CD4-positive, alpha-beta T cell (primary cell): Measurements from ENCODE around the gene PRKN. TPM values are rescaled to one million over a fixed set of nuclear protein-coding genes. Genes with fewer than 3 reads are reported as not detected.

Source experiments
- ATAC-seq: fragments of 200-7000 bp; cut with Tn5 transposase; one replicate; pipeline ENCODE4 v1.10.0; 2022; ENCODE audit warnings: mild to moderate bottlenecking; ENCODE audit not compliant: poor library complexity
- CTCF ChIA-PET: fragments of 350-600 bp; sonication (Branson Sonifier 250); formaldehyde crosslinking; loops from one replicate; lab custom pipeline; 2021; ENCODE audit warnings: antibody characterized with exemption, inconsistent platforms; lab: Charles Lee
- POLR2A ChIA-PET: fragments of 350-600 bp; sonication (Branson Sonifier 250); formaldehyde crosslinking; loops from one replicate; lab custom pipeline; 2021; ENCODE audit warnings: antibody characterized with exemption, inconsistent platforms; lab: Charles Lee
- DNase-seq, 14 experiments: peaks; one replicate each; pipeline ENCODE4 v3.0.0-alpha.2; 2013 to 2020; ENCODE audit warnings: mixed read lengths in 2 of 14
- H3K27ac ChIP-seq, 2 donors: one replicate each; pipeline versions ENCODE4 v1.5.1 to v1.7.0; 2013; ENCODE audit warnings: low read length in 2 of 2, low read depth in 1 of 2, mild to moderate bottlenecking in 1 of 2
- H3K27me3 ChIP-seq, 2 experiments: 1 replicate in 1 of 2; 2 replicates in 1 of 2; pipeline versions ENCODE4 v1.6.1 to v1.7.0; 2013; ENCODE audit warnings: low read length in 2 of 2, control low read depth in 1 of 2, mild to moderate bottlenecking in 1 of 2, moderate library complexity in 1 of 2; ENCODE audit not compliant: insufficient read depth in 2 of 2, control insufficient read depth in 1 of 2
- H3K36me3 ChIP-seq: one replicate; pipeline ENCODE4 v1.6.1; 2013; ENCODE audit warnings: low read length, control low read depth; ENCODE audit not compliant: insufficient read depth
- H3K4me1 ChIP-seq: one replicate; pipeline ENCODE4 v1.6.1; 2013; ENCODE audit warnings: low read length, control low read depth; ENCODE audit not compliant: insufficient read depth
- H3K4me3 ChIP-seq: one replicate; pipeline ENCODE4 v1.5.1; 2013; ENCODE audit warnings: mild to moderate bottlenecking, low read length, moderate library complexity
- H3K9me3 ChIP-seq, 2 experiments: 1 replicate in 1 of 2; 2 replicates in 1 of 2; pipeline versions ENCODE4 v1.6.1 to v1.7.0; 2013; ENCODE audit warnings: low read length in 2 of 2, mild to moderate bottlenecking in 2 of 2, control low read depth in 1 of 2, moderate library complexity in 1 of 2; ENCODE audit not compliant: control insufficient read depth in 1 of 2, insufficient read depth in 1 of 2
- H3K27ac Mint-ChIP-seq: one replicate; pipeline ENCODE4 v1.8.0; 2020; ENCODE audit warnings: mixed read lengths
- H3K27me3 Mint-ChIP-seq: one replicate; pipeline ENCODE4 v1.8.0; 2021; ENCODE audit warnings: mixed read lengths
- H3K36me3 Mint-ChIP-seq: one replicate; pipeline ENCODE4 v1.8.0; 2021; ENCODE audit warnings: low read depth, mixed read lengths
- H3K4me1 Mint-ChIP-seq: one replicate; pipeline ENCODE4 v1.8.0; 2021; ENCODE audit warnings: low read depth, mixed read lengths
- H3K4me3 Mint-ChIP-seq: one replicate; pipeline ENCODE4 v1.8.0; 2020; ENCODE audit warnings: mild to moderate bottlenecking, mixed read lengths
- H3K9me3 Mint-ChIP-seq: one replicate; pipeline ENCODE4 v1.8.0; 2020; ENCODE audit warnings: mixed read lengths
- CTCF ChIP-seq: fragments of 200-600 bp; IDR thresholded peaks from one replicate; pipeline ENCODE4 v1.8.0; 2022; ENCODE audit warnings: antibody characterized with exemption, mild to moderate bottlenecking
- intact Hi-C, 2 experiments: fragments of 100-400 bp; cut with DNase I in 1 of 2; cut with micrococcal nuclease in 1 of 2; formaldehyde crosslinking; loops; one replicate each; pipeline versions ENCODE4 v1.15.1 to v1.9.0; 2023 to 2025; cut with DNase I, micrococcal nuclease
- total RNA-seq, 174 experiments: library from RNA in 2 of 174; stranded (reverse) in 2 of 174; gene quantifications; one replicate each; pipeline ENCODE4 v1.2.3 and lab custom pipeline; 2021 to 2026

The PRKN gene
- total RNA-seq, 2 experiments from 2014 or later = 5.2 to 5.4 TPM

GRCh38 chr6:161540532-161540931, 1187.0 kb downstream of the PRKN start:
- no peak for ATAC-seq
- Histone ChIP-seq H3K27ac (no peak overlapping the region), H3K4me3 (no peak overlapping the region), H3K36me3 (no peaks in the 10 kb centered on the region), H3K9me3 (no peaks in the 10 kb centered on the region), H3K27me3 (no peaks in the 10 kb centered on the region), H3K4me1 (no peaks in the 10 kb centered on the region)
- Mint-ChIP-seq H3K27ac (no peak overlapping the region), H3K36me3 (no peaks in the 10 kb centered on the region), H3K4me3 (no peak overlapping the region), H3K27me3 (no peaks in the 10 kb centered on the region), H3K9me3 (no peaks in the 10 kb centered on the region), H3K4me1 (no peaks in the 10 kb centered on the region)
- no peak for TF ChIP-seq CTCF
- CTCF ChIA-PET = no interaction called here
- intact Hi-C loops = no loop called here
- no peak for DNase-seq
- POLR2A ChIA-PET = no interaction called here

- no peak overlapping the region for H3K27ac Mint-ChIP-seq
- Histone ChIP-seq H3K27me3 (no peaks in the 10 kb centered on the region), H3K27ac (no peak overlapping the region), H3K36me3 (no peaks in the 10 kb centered on the region), H3K4me3 (no peak overlapping the region), H3K4me1 (no peaks in the 10 kb centered on the region), H3K9me3 (no peaks in the 10 kb centered on the region)
- TF ChIP-seq CTCF = no peak
- H3K4me3 Mint-ChIP-seq = no peak overlapping the region
- no peaks in the 10 kb centered on the region for H3K4me1 Mint-ChIP-seq
- H3K36me3 Mint-ChIP-seq = no peaks in the 10 kb centered on the region
- H3K9me3 Mint-ChIP-seq = no peaks in the 10 kb centered on the region
- intact Hi-C loops = no loop called here
- DNase-seq (no peak), ATAC-seq (no peak)
- no peaks in the 10 kb centered on the region for H3K27me3 Mint-ChIP-seq
- ChIA-PET CTCF (no interaction called here), POLR2A (no interaction called here)
Observed at GRCh38 chr6:161536224-161536630, 1191.3 kb downstream of the PRKN start.

- Mint-ChIP-seq H3K36me3 (no peaks in the 10 kb centered on the region), H3K4me3 (no peak overlapping the region), H3K4me1 (no peaks in the 10 kb centered on the region), H3K27me3 (no peaks in the 10 kb centered on the region), H3K27ac (no peak overlapping the region), H3K9me3 (no peaks in the 10 kb centered on the region)
- no peaks in the 10 kb centered on the region for H3K36me3 ChIP-seq
- no peak for DNase-seq
- H3K27me3 ChIP-seq = no peaks in the 10 kb centered on the region
- intact Hi-C loops = no loop called here
- no peaks in the 10 kb centered on the region for H3K9me3 ChIP-seq
- CTCF ChIA-PET = no interaction called here
- H3K4me3 ChIP-seq = no peak overlapping the region
- no peak for TF ChIP-seq CTCF
- no peak overlapping the region for H3K27ac ChIP-seq
- no peak for ATAC-seq
- no peaks in the 10 kb centered on the region for H3K4me1 ChIP-seq
- POLR2A ChIA-PET = no interaction called here
Observed at GRCh38 chr6:161534264-161534873, 1193.2 kb downstream of the PRKN start.
